Measurements from ENCODE around the gene ZNF20.

DNA sequence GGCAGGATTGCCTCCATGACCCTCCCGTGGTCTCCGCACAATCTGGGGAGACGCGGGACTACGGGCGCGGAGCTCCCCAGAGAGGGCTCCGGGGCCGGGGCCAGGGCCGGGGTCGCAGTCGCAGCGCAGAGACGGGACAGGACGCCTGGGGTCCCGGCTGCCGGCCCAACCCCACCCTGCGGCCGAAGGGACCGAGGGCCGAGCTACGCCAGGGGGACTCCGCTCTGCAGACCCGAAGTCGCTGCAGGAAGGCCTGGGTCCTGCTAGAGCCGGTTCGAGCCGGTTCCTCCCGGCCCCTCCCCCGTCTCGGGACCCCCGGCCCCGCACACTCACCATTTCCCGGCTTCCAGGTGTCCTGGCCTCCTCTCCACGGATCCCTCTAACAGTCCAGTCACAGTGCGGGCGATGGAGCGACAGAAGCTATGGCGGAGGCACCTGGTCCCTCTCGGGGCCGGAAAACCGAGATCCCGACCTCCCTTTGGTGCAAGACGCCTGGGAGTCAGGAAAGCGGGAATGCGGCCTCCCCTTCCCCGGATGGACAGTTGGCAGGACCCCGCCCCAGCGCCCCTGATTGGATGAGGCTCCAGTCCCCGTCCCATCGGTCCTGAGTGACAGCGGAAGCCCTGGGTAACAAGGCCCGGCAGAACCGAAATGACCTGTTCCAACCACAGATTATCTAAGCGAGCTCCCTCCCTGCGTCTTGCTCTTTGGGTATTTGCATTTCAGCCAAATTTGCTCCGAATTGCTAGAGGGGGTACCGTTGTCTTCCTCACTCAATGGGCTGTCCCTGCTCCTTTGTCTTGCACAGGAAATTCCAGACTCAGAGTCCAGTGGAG lies 16.3 kb upstream of the ZNF20 start, which contains the start of gene ZNF625:
- TF ChIP-seq EZH2 (IDR thresholded peaks at IDR 0.05; ENCODE audit: borderline replicate concordance, low read length): no peak
- TF ChIP-seq, protein P1, sequence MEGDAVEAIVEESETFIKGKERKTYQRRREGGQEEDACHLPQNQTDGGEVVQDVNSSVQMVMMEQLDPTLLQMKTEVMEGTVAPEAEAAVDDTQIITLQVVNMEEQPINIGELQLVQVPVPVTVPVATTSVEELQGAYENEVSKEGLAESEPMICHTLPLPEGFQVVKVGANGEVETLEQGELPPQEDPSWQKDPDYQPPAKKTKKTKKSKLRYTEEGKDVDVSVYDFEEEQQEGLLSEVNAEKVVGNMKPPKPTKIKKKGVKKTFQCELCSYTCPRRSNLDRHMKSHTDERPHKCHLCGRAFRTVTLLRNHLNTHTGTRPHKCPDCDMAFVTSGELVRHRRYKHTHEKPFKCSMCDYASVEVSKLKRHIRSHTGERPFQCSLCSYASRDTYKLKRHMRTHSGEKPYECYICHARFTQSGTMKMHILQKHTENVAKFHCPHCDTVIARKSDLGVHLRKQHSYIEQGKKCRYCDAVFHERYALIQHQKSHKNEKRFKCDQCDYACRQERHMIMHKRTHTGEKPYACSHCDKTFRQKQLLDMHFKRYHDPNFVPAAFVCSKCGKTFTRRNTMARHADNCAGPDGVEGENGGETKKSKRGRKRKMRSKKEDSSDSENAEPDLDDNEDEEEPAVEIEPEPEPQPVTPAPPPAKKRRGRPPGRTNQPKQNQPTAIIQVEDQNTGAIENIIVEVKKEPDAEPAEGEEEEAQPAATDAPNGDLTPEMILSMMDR (conservative IDR thresholded peaks at IDR 0.05 in 1 of 2, IDR thresholded peaks at IDR 0.05 in 1 of 2; ENCODE audit: extremely low read depth in 1 of 2, insufficient read depth in 1 of 2, low read depth in 1 of 2, low read length in 2 of 2): no peak
